ENCODE measurements around the gene DIP2B. TPM values are rescaled to one million over a fixed set of nuclear protein-coding genes. Genes with fewer than 3 reads are reported as not detected.
A peak's percentile ranks its signal among the peaks of the same experiment; 100 is the strongest.
"Not testable (repeated sequence)": the region's sequence is repeated elsewhere in the genome, so short reads cannot be mapped to it uniquely, and the experiment has no call there.

Gene DIP2B
- total RNA-seq, 2 donors from 2014 or later: 22.8 to 31.0 TPM

DNA sequence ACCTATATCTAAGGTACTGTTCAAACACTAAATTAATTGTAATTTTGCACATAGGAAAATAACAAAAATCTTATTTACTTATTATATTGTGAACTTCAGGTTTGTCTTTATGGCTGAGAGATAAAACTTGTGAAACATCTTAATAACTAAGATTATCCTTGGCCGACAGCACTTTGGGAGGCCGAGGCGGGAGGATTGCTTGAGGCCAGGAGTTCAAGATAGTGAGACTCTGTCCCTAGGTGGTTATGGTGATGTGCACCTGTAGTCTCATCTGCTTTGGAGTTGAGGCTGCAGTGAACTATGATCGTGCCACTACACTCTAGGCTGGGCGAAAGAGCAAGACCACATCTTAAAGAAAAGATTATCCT, 22.6 kb downstream of the DIP2B start:
- H3K27ac Mint-ChIP-seq: peak overlapping the region; percentile 84
- H3K4me1 Mint-ChIP-seq: peaks cover 27% of the 10 kb centered on the region
- peaks cover 3% of the 10 kb centered on the region for H3K36me3 Mint-ChIP-seq (ENCODE audit: low read depth)
- no peak for ATAC-seq
- H3K4me3 Mint-ChIP-seq: no peak overlapping the region
- no peaks in the 10 kb centered on the region for H3K9me3 ChIP-seq (ENCODE audit: control insufficient read depth, low read length, poor library complexity, severe bottlenecking)
- no peak for DNase-seq
- H3K27me3 Mint-ChIP-seq: no peaks in the 10 kb centered on the region

- Mint-ChIP-seq H3K4me3 (no peak overlapping the region), H3K27me3 (no peaks in the 10 kb centered on the region), H3K36me3 (ENCODE audit: low read depth) (peaks cover 3% of the 10 kb centered on the region), H3K27ac (no peak overlapping the region), H3K4me1 (peaks cover 24% of the 10 kb centered on the region)
- no peak for DNase-seq
- no peak for ATAC-seq
- no peaks in the 10 kb centered on the region for H3K9me3 ChIP-seq (ENCODE audit: control insufficient read depth, low read length, poor library complexity, severe bottlenecking)
Observed at GRCh38 chr12:50528800-50529199, 24.0 kb downstream of the DIP2B start.

GRCh38 chr12:50529345-50529744, 24.6 kb downstream of the DIP2B start:
- peaks cover 3% of the 10 kb centered on the region for H3K36me3 Mint-ChIP-seq (ENCODE audit: low read depth)
- H3K27me3 Mint-ChIP-seq: no peaks in the 10 kb centered on the region
- ATAC-seq (no peak), DNase-seq (no peak)
- peaks cover 20% of the 10 kb centered on the region for H3K4me1 Mint-ChIP-seq
- no peak overlapping the region for H3K4me3 Mint-ChIP-seq
- H3K9me3 ChIP-seq (ENCODE audit: control insufficient read depth, low read length, poor library complexity, severe bottlenecking): no peaks in the 10 kb centered on the region
- H3K27ac Mint-ChIP-seq: no peak overlapping the region

DNA sequence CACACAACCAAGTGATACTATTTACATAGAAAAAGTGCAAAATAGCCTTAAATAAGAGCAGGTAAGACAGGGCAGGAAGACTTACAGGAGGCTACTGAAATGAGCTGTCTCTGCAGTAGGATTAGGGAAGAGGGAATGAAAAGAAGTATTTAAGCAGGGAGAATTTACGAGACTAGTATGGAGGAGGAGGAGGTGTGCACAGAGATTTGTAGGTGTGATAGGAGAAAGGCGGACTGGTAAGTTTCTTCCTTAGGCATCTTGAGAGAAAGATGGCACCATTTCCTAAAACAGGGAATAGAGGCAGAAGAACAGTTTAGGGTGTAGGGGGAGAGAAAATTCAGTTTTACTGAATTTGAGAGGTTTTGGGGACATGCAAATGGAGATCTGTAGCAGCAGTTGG, 25.7 kb downstream of the DIP2B start:
- Mint-ChIP-seq H3K36me3 (ENCODE audit: low read depth) (peaks cover 3% of the 10 kb centered on the region), H3K4me1 (peaks cover 18% of the 10 kb centered on the region), H3K4me3 (no peak overlapping the region), H3K27me3 (no peaks in the 10 kb centered on the region), H3K27ac (no peak overlapping the region)
- H3K9me3 ChIP-seq (ENCODE audit: control insufficient read depth, low read length, poor library complexity, severe bottlenecking): no peaks in the 10 kb centered on the region
- ATAC-seq (no peak), DNase-seq (no peak)

- no peaks in the 10 kb centered on the region for H3K27me3 Mint-ChIP-seq
- H3K27ac Mint-ChIP-seq: no peak overlapping the region
- DNase-seq: no peak
- H3K9me3 ChIP-seq (ENCODE audit: control insufficient read depth, low read length, poor library complexity, severe bottlenecking): no peaks in the 10 kb centered on the region
- peaks cover 23% of the 10 kb centered on the region for H3K4me1 Mint-ChIP-seq
- ATAC-seq: peak; percentile 22
- peaks cover 7% of the 10 kb centered on the region for H3K36me3 Mint-ChIP-seq (ENCODE audit: low read depth)
- no peak overlapping the region for H3K4me3 Mint-ChIP-seq
Observed at GRCh38 chr12:50533203-50533584, 28.4 kb downstream of the DIP2B start.

- H3K36me3 Mint-ChIP-seq (ENCODE audit: low read depth): peaks cover 7% of the 10 kb centered on the region
- no peak for ATAC-seq
- H3K4me1 Mint-ChIP-seq: peaks cover 15% of the 10 kb centered on the region
- no peak overlapping the region for H3K4me3 Mint-ChIP-seq
- no peak overlapping the region for H3K27ac Mint-ChIP-seq
- no peaks in the 10 kb centered on the region for H3K9me3 ChIP-seq (ENCODE audit: control insufficient read depth, low read length, poor library complexity, severe bottlenecking)
- H3K27me3 Mint-ChIP-seq: no peaks in the 10 kb centered on the region
- no peak for DNase-seq
Observed at GRCh38 chr12:50533971-50534370, 29.2 kb downstream of the DIP2B start.

DNA sequence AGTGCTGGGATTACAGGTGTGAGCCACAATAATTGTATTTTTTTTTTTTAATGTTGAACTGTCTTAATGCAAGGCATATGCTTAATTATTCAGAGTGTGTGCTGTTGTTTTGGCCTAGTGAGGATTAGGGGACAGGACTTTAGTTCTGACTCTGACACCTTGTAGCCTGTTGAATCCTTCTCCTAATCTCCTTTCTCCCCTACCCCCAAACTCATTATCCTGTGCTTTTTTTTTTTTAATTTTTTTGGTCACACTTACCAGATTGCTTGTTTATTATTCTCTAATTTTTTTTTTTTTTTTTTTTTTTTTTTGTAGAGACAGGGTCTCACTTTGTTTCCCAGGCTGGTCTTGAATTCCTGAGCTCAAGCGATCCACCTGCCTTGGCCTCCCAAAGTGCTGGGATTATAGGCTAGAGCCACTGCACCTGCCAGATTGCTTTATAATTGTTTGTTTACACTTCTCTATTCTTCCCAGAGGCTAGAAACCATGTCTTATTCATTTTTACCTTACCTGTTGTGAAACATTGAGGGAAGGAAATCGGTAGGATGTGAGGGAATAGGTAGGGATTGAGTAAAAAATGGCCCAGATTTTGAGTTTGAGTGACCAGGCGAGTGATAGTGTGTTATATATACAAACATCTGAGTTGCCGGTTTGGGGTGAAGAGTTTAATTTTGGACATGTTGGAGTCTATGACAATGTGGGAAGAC, 32.2 kb downstream of the DIP2B start:
- no peaks in the 10 kb centered on the region for H3K27me3 Mint-ChIP-seq
- peak overlapping the region; percentile 41 for H3K4me3 Mint-ChIP-seq
- peak overlapping the region; percentile 53 for H3K27ac Mint-ChIP-seq
- H3K36me3 Mint-ChIP-seq (ENCODE audit: low read depth): peaks cover 7% of the 10 kb centered on the region
- H3K4me1 Mint-ChIP-seq: peaks cover 14% of the 10 kb centered on the region
- no peaks in the 10 kb centered on the region for H3K9me3 ChIP-seq (ENCODE audit: control insufficient read depth, low read length, poor library complexity, severe bottlenecking)
- ATAC-seq (no peak), DNase-seq (no peak)

DNA sequence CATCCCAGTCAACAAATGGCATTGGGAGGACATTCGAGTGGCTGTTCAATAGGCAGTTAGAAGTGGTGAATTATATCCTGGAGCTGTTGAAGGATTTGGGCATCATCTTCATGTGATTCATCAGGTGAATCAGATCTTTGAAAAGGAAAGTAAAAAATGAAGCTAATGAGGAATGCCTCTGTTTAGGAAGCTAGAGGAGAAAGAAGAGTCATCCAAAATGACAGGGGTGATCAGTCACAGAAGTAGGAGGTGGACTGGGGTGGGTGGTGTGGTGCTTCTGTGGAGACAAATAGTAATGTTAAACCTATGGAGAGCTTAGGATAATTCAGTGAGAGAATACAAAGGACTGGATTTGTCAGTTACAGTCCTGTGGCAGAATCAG, 32.7 kb downstream of the DIP2B start:
- ATAC-seq (no peak), DNase-seq (no peak)
- Mint-ChIP-seq H3K4me1 (peaks cover 14% of the 10 kb centered on the region), H3K36me3 (ENCODE audit: low read depth) (peaks cover 7% of the 10 kb centered on the region), H3K27ac (peak overlapping the region; percentile 53), H3K4me3 (peak overlapping the region; percentile 41), H3K27me3 (no peaks in the 10 kb centered on the region)
- H3K9me3 ChIP-seq (ENCODE audit: control insufficient read depth, low read length, poor library complexity, severe bottlenecking): no peaks in the 10 kb centered on the region

DNA sequence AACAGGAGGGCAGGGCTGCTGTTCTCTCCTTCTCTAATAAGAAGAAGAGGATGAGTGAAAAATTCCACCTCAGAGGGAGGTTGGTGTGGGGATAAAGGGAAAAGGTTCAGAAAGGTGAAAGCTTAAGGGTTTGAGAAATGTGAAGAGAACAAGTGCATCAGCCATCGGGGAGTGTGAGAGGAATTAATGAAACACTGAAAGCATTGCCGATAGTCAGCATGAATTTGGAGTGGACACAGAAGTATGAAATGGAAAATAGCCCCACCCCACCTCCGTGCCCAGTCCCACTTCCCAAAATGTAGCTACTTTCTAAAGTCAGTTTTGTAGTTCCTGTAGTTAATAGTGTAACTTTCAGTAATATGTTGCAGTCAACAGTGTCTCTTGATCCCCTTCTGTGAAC, 33.4 kb downstream of the DIP2B start:
- Mint-ChIP-seq H3K4me1 (peaks cover 16% of the 10 kb centered on the region), H3K27me3 (no peaks in the 10 kb centered on the region), H3K4me3 (no peak overlapping the region), H3K27ac (peak overlapping the region; percentile 53), H3K36me3 (ENCODE audit: low read depth) (peaks cover 7% of the 10 kb centered on the region)
- ATAC-seq: no peak
- no peak for DNase-seq
- no peaks in the 10 kb centered on the region for H3K9me3 ChIP-seq (ENCODE audit: control insufficient read depth, low read length, poor library complexity, severe bottlenecking)

DNA sequence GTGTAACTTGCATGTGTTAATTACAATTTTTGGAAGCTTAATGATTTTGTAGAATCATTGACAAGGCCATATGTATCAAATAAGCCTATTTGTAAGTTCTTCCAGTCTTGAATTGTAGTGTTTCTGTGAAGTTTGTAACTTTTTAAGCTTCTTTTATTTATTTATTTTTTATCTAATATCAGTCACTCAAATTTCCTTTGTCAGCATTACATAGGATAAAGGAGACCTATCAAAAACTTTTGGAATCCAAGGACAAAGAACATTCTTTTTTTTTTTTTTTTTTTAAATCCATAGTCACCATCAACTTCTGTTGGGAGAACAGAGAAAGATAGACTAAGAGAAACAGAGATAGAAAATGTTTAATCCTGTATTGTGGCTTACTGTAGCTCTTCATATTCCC, 36.4 kb downstream of the DIP2B start:
- no peak for ATAC-seq
- no peaks in the 10 kb centered on the region for H3K9me3 ChIP-seq (ENCODE audit: control insufficient read depth, low read length, poor library complexity, severe bottlenecking)
- Mint-ChIP-seq H3K27me3 (no peaks in the 10 kb centered on the region), H3K36me3 (ENCODE audit: low read depth) (peaks cover 7% of the 10 kb centered on the region), H3K4me1 (peaks cover 21% of the 10 kb centered on the region), H3K4me3 (no peak overlapping the region), H3K27ac (no peak overlapping the region)
- DNase-seq: no peak

DNA sequence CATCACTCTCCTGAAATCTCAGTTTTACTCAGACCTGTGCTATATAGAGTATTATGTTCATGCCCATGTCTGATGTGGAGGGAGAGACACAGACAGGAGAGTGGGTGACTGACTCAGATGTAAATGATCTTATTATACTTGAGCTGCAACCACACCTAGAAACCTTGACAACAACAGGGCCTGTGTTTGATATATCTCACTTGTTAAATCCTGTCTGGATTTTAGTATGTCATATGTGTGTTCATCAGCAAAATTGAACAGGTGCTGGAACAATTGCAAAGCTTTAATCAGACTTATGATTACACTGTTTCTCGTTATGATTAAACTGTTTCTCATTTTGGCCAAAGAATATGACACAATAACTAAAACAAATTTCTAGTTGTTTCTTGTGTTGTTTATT, 37.7 kb downstream of the DIP2B start:
- Mint-ChIP-seq H3K36me3 (ENCODE audit: low read depth) (peaks cover 3% of the 10 kb centered on the region), H3K27me3 (no peaks in the 10 kb centered on the region), H3K4me3 (no peak overlapping the region), H3K27ac (peak overlapping the region; percentile 79), H3K4me1 (peaks cover 21% of the 10 kb centered on the region)
- ATAC-seq: peak; percentile 64
- no peaks in the 10 kb centered on the region for H3K9me3 ChIP-seq (ENCODE audit: control insufficient read depth, low read length, poor library complexity, severe bottlenecking)
- DNase-seq: no peak

- ATAC-seq; DNase-seq; H3K36me3 Mint-ChIP-seq (ENCODE audit: low read depth); H3K9me3 ChIP-seq (ENCODE audit: control insufficient read depth, low read length, poor library complexity, severe bottlenecking); H3K4me3 Mint-ChIP-seq; H3K27me3 Mint-ChIP-seq: not testable (repeated sequence)
- peaks cover 14% of the 10 kb centered on the region for H3K4me1 Mint-ChIP-seq
- H3K27ac Mint-ChIP-seq: peak overlapping the region; percentile 79
Observed at GRCh38 chr12:50543188-50543587, 38.4 kb downstream of the DIP2B start.

DNA sequence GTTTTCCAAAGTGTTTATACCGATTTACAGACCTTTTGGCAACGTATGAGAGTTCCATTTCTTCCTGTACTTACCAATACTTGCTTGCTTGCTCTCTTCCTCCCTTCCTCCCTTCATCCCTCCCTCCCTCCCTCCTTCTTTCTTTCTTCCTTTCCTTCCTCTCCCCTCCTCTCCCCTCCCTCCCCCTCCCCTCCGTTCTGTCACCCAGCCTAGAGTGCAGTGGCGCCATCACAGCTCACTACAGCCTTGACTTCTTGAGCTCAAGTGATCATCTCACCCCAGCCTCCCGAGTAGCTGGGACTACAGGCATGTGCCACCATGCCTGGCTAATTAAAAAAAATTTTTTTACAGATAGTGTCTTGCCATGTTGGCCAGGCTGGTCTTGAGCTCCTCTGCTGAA, 40.4 kb downstream of the DIP2B start:
- no peaks in the 10 kb centered on the region for H3K9me3 ChIP-seq (ENCODE audit: control insufficient read depth, low read length, poor library complexity, severe bottlenecking)
- no peak overlapping the region for H3K4me3 Mint-ChIP-seq
- no peaks in the 10 kb centered on the region for H3K27me3 Mint-ChIP-seq
- DNase-seq: no peak
- H3K4me1 Mint-ChIP-seq: peaks cover 14% of the 10 kb centered on the region
- H3K36me3 Mint-ChIP-seq (ENCODE audit: low read depth): no peaks in the 10 kb centered on the region
- H3K27ac Mint-ChIP-seq: no peak overlapping the region
- no peak for ATAC-seq

DNA sequence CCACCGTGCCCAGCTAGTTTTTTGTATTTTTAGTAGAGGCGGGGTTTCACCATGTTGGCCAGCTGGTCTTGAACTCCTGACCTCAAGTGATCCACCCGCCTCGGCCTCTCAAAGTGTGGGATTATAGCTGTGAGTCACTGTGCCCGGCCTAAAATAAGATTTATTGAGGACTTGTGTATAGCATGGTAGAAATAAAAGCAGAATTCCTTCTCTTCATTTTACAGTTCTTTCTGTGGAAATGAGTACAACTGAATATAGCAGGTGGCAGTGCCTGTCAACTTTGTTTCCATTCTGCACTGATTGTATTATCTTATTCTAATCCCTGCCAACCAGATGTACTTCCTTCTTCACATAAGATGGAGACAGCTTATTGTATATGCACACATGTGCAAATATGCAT, 41.0 kb downstream of the DIP2B start:
- Mint-ChIP-seq H3K27ac (no peak overlapping the region), H3K27me3 (no peaks in the 10 kb centered on the region), H3K4me3 (peak overlapping the region; percentile 19), H3K4me1 (peaks cover 14% of the 10 kb centered on the region), H3K36me3 (ENCODE audit: low read depth) (no peaks in the 10 kb centered on the region)
- ATAC-seq (no peak), DNase-seq (no peak)
- no peaks in the 10 kb centered on the region for H3K9me3 ChIP-seq (ENCODE audit: control insufficient read depth, low read length, poor library complexity, severe bottlenecking)
